Right ventricle myocardium superior (tissue), 1 donor: ENCODE results near the gene KRTAP10-8. TPM values are rescaled to one million over a fixed set of nuclear protein-coding genes. Genes with fewer than 3 reads are reported as not detected.
"Not testable (repeated sequence)": the region's sequence is repeated elsewhere in the genome, so short reads cannot be mapped to it uniquely, and the experiment has no call there.

Experiments
- ATAC-seq: fragments of 200-7000 bp; cut with Tn5 transposase; one replicate; pipeline ENCODE4 v1.9.1; 2020; ENCODE audit warnings: mild to moderate bottlenecking; ENCODE audit not compliant: poor library complexity
- DNase-seq: peaks from one replicate; pipeline ENCODE4 v3.0.0-alpha.2; 2020
- intact Hi-C: fragments of 100-400 bp; cut with DNase I; formaldehyde crosslinking; loops from one replicate; pipeline ENCODE4 v1.11.2; 2022
- long read RNA-seq: library from polyadenylated mRNA; unstranded; transcript quantifications from one replicate; pipeline ENCODE4 v2.0.0, GENCODE V29; 2021
- total RNA-seq: library from RNA; stranded (reverse); fragmentation: NEBNext Ultra II Directional; extraction: Animal tissue kit (Norgen Biotek cat#: 25700); gene quantifications from one replicate; pipeline ENCODE4 v1.2.1, GENCODE V29; 2021
- donor health status: DM: no; HTN: yes; CAD: no; lungs with severe emphysema.

The KRTAP10-8 gene, protein sequence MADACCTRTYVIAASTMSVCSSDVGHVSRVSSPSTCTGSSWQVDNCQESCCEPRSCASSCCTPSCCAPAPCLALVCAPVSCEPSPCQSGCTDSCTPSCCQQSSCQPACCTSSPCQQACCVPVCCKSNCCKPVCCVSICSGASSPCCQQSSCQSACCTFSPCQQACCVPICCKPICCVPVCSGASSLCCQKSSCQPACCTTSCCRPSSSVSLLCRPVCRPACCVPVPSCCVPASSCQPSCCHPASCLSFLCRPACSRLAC
- total RNA-seq: not detected
- long read RNA-seq: 0 reads

DNA sequence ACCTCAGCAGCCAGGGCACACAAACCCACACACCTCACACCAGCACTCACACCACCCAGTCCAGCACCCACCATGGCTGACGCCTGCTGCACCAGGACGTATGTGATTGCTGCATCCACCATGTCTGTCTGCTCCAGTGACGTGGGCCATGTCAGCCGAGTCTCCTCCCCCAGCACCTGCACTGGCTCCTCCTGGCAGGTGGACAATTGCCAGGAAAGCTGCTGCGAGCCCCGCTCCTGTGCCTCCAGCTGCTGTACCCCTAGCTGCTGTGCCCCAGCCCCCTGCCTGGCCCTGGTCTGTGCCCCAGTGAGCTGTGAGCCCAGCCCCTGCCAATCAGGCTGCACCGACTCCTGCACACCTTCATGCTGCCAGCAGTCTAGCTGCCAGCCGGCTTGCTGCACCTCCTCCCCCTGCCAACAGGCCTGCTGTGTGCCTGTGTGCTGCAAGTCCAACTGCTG is at the start of gene KRTAP10-8:
KRTAP10-8 (plus strand) TSS at position 51 of the 458 bp plus-strand sequence; CDS start at position 73, 22 bp downstream.
- intact Hi-C loops: no loop called here
- ATAC-seq: no peak
- DNase-seq: no peak

DNA sequence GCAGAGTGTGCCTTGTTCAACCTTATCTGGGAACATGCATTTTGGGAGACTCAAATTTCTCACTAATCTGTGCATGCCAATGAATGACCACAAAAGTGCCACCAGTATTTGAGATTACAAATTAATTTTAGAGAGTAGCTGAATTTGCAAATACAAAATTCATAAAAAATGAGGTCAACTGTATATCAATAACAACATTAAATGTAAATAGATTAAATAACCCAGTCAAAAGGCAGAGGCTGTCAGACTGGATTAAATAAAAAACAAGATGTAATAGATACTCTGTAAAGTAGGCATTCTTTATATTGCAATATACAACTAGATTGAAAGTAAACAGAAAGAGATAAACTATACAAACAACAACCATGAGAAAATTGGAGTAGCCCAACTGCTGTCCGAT is 47.8 kb upstream of the KRTAP10-8 start:
- DNase-seq (no peak), ATAC-seq (no peak)
- intact Hi-C loops: no loop called here

DNA sequence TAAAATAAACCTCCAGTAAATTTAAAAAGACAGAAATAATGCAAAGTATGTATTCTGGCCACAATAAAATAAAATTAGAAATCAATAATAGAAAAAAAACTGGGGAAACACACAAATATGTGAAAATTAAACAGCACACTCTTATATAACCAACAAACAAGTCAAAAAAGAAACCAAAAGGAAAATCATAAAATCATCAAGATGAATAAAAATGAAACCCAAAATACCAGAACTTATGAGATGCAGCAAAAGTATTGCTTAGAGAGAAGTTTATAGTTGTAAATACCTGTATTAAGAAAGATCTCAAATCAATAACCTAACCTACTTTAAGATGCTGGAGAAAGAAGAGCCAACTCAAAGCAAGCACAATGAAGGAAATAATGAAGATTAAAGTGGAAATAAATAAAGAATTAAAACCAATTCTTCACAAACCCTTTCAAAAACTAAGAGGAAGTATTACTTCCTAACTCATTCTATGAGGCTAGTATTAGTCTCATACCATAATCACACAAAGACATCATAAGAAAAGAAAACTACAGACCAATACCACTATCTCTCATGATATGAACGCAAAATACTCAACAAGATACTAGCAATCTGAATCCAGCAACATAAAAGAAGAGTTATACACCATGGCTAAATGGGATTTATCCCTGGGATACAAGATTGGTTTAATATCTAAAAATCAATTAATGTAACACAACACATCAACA is 46.8 kb upstream of the KRTAP10-8 start:
- ATAC-seq (no peak), DNase-seq (no peak)
- intact Hi-C loops: no loop called here

DNA sequence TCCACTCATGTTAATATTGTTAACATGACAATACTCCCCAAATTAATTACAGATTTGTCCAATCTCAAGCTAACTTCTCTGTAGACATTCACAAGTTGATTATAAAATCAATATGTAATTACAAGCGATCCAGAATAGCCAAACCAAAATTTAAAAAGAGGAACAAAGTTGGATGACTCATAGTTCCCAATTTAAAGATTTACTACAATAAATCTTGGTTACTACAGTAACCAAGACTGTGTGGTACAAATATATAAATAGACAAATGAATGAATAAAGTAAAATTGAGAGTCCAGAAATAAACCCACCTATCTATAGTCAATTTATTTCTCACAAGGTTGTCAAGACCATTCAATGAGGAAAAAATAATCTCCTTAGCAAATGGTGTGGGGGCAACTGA is 45.5 kb upstream of the KRTAP10-8 start:
- no peak for DNase-seq
- ATAC-seq: no peak
- intact Hi-C loops: no loop called here

GRCh38 chr21:44567481-44568171 is 44.3 kb upstream of the KRTAP10-8 start:
- no peak for DNase-seq
- intact Hi-C loops: no loop called here
- no peak for ATAC-seq

- DNase-seq: no peak
- intact Hi-C loops: no loop called here
- no peak for ATAC-seq
Observed at GRCh38 chr21:44568261-44568660, 43.6 kb upstream of the KRTAP10-8 start.

- intact Hi-C loops: no loop called here
- ATAC-seq (no peak), DNase-seq (no peak)
Observed at GRCh38 chr21:44568667-44569556, 43.0 kb upstream of the KRTAP10-8 start.

- no peak for DNase-seq
- intact Hi-C loops: no loop called here
- ATAC-seq: no peak
Observed at GRCh38 chr21:44569861-44570517, 41.9 kb upstream of the KRTAP10-8 start.

GRCh38 chr21:44571296-44571695 is 40.6 kb upstream of the KRTAP10-8 start:
- no peak for DNase-seq
- intact Hi-C loops: no loop called here
- ATAC-seq: no peak

DNA sequence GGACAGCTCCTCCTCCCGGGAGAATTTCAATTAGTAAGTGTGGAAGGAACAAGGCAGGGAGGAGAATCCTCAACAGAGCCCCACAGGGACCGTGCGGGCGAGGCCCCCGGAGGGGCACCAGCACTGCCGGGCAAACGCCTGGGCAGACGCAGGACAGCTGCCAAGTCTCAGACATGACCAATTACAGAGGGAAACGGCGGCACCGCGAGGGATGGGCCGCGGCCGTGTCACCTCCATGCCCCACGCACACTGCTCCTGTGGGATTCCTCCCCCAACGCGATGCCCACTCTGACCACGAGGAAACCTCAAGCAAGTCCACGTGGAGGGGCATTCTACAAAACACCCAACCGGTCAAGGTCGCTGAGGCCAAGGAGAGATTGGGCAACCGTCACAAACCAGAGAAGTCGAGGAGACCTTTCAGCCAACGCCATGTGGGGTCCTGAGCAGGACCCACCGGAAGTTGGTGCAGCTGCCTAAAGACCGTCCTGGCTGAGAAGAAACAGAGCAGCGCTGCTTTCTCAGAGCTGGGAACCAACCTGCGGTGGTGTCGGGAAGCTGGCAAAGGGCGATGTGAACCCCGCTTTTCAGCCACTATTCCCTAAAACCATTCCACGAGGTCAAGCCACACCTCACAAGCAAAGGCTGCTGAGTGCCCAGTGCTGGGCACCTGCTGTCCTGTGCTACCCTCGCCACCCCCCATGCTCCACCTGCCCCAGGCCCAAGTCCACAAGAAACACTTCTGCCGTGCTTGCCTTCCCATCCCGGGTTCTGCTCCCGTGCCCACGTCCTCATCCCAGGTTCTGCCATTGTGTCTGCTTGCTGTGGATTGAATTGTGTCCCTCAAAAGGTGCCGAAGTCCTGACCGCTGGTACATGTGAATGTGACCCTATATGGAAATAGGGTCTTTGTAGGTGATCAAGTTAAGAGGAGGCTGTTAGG is 39.8 kb upstream of the KRTAP10-8 start:
- no peak for DNase-seq
- ATAC-seq: no peak
- intact Hi-C loops: no loop called here

GRCh38 chr21:44572959-44573583 is 38.8 kb upstream of the KRTAP10-8 start:
- intact Hi-C loops: no loop called here
- no peak for DNase-seq
- ATAC-seq: no peak

GRCh38 chr21:44573630-44574456 is 38.0 kb upstream of the KRTAP10-8 start, which contains the start of gene KRTAP10-4:
Gene KRTAP10-4 (plus strand): TSS chr21:44573729. CDS start chr21:44573759, 30 bp downstream.
- DNase-seq, ATAC-seq, intact Hi-C loops: not testable (repeated sequence)

- intact Hi-C loops: no loop called here
- ATAC-seq (no peak), DNase-seq (no peak)
Observed at GRCh38 chr21:44574457-44575306, 37.2 kb upstream of the KRTAP10-8 start.

DNA sequence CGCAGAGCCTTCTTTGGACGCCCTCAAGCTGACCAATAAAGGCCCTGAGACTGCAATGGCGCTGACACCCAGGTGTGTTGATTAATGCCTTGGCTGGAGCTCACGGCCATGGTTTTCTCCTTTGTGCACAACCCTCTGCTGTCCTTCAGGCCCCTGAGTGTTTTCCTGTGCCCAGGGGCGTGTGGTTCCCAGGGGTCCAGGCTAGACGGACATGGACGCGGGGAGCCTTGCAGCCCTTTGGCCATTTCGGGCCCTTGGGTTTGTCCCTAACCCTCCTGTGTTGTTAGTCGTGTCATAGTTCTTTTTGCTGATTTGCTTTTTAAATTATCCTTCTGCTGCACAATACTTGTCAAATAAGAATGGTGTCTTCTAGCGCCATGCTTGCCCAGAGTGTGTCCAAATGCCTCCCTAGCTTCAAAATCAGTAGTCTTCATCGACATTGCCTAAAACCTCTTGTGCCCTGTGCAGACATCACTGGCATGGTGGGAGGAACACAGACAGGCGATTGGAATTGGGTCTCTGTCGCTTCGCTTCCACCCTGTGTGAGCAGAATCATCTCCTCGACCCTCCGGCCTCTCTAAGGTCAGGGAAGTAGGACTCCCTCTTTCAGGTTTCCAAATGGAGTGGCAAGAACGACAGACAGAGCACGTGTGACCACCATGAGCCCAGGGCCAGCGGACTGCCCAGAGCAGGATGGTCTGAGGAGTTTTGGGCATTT is 36.4 kb upstream of the KRTAP10-8 start:
- no peak for DNase-seq
- ATAC-seq: no peak
- intact Hi-C loops: no loop called here
